Suppressor macrophage treated with lipopolysaccharide for 4 hours (primary cell): ENCODE results near the gene ARHGAP33.
"Not testable (repeated sequence)": the region's sequence is repeated elsewhere in the genome, so short reads cannot be mapped to it uniquely, and the experiment has no call there.

ENCODE experiments used
- DNase-seq: peaks from one replicate; pipeline ENCODE4 v3.0.0-alpha.2; 2020

The ARHGAP33 gene

DNA sequence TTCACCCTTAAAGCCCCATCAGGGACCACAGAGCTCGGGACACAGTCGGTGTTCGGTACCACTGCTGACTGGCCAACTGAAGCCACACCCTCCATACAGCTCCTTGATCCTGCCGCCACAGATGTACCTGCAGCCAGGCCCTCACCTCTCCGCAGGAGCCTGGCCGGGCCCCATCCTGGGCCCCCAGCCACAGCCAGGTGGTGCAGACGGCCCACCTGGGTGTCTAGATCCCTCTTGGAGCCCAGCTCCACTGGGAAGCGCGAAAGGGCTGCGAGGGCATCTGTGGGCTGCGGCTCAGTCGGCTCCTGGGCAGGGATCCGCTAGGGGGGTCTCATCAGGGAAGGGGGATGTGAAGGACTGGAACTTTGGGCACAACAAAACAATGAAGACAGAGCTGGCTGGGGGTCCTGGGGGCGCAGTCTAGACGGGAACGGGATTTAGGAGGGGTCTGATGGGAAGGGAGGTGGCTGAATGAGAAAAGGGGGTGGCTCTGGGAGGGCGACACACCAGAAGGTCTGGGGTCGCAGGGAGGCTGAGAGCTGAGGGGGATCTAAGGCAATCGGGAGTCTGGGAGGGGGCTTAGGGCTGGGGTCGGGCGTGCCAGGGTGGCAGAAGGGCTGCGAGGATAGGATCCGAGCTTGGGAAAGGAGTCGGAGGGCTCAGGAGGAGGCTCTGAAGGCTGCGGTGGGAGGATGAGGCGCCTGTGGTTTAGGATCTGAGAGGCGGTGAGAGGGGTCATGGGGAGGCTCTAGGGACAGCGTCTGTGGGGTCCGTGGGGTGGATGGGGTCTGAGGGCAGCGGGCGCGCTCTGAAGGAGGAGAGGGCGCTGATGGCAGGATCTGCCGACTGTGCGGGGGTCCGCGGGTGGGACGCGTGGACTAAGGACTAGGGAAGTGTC lies 21.5 kb downstream of the ARHGAP33 start:
- DNase-seq = no peak

DNA sequence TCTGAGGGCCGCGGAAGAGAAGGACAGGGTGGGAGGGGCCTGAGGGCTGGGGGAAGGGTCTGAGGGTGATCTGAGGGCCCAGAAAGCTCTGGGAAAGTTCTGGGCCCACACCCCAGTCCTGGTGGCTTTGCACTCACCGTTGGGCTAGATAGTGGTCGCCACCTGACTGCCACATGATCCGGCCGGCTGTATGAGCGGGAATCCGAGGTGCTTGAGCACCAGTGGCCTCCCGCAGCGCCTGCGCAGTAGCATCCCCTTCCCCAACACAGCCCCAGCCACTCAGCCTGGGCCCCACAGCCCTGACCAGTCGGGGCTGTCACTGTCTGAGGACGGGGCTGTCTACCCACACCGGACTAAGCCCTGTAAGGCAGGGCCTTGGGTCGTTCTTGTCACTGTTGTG lies 22.3 kb downstream of the ARHGAP33 start:
- DNase-seq = peak; percentile 9

- DNase-seq = no peak
These were observed 26.5 kb downstream of the ARHGAP33 start for GRCh38 chr19:35801828-35802227.

GRCh38 chr19:35805526-35806102 lies 30.2 kb downstream of the ARHGAP33 start:
- no peak for DNase-seq

- DNase-seq = no peak
These were observed 31.2 kb downstream of the ARHGAP33 start for GRCh38 chr19:35806597-35806996.

DNA sequence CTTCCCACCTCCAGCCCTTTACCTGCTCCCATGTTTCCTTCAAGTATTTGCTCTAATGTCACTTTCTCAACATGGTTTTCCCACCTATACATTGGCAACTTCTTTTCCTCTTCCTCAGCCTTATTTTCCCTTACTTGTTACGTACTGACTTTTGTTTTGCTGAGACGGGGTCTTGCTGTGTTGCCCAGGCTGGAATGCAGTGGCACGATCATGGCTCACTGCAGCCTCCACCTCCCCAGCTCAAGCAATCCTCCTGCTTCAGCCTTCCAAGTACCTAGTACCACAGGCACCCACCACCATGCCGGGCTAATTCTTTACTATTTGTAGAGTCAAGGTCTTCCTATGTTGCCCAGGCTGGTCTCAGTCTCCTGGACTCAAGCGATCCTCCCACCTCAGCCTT lies 32.3 kb downstream of the ARHGAP33 start:
- DNase-seq = no peak

DNA sequence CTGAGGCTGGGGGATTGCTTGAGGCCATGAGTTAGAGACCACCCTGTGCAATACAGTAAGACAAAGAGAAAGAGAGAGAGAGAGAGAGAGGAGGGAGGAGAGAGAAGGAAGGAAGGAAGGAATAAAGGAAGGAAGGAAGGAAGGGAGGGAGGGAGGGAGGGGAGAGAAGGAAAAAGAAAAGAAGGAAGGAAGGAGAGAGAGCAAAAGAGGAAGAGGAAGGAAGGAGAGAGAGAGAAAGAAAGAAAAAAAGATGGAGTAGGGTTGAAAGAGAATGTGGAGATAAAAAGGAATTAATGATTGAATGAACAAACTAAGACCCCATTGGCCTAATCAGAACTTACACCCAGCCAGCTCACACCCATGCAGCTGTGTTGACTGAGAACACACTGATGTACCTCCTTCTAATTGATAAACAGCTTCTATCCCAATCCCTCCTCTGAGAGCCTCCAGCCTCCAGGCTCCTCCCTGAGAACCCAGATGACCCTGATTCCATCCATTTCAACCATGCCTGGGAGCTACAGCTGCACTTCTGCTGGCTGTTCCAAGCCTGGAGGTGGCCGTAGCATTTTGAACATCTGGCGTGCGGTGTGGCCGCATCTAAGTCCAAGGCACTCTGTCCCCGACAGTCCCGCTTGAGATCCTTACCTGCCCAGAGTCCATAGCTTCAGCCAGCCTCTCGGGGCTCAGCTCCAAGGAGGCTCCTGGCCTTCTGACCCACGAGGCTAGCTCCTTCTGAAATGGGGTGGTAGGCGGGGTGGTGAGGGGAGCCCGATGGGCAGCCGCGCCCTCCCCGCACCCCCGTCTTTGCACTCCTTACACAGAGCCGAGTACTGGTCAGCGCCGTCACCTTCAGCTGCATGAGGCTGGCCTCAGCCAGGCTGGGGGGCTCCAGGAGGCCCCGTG lies 36.2 kb downstream of the ARHGAP33 start:
- DNase-seq = no peak

DNA sequence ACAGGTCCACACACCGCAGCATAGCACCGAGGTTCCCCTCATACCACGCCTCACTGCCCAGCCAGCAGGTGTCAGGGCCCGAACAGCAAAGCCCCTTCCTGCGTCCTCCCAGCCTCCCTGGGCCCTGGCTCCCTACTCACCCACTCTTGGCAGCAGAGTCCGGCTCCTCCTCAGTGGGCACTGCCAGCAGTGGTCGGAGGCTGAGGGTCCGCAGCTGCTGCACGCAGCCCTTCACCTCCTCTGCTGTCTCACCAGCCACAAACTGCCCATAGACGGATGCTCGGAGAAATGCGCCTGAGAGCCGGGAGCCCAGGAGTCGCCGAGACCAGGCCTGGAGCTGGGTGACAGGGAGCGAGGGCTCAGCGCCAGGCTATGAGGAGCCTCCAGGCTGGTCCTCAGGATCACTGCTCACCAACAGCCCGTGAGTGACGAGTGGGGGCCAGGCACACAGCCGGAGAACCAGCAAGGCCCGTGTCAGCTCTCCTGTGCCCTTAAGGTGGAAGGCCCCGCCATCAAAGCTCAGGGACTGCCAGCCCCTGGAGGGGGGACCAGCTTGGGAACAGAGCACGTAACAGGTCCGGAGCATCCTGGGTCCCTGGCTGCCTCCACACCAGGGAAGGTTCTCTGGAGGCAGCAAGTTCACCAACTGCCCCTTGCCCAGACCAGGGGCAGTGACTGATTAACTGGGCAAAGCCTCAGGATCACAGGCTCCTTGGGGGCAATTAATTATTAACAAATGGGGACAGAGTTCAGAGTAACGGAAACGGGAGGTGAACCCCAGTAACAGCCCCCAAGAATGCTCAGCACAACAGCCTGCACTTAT lies 37.1 kb downstream of the ARHGAP33 start, which contains the start of gene PRODH2:
TSS of gene PRODH2 (minus strand) at position 626 of the 823 bp plus-strand sequence. CDS start at position 586, 40 bp downstream.
- DNase-seq = no peak

- DNase-seq = no peak
These were observed 37.9 kb downstream of the ARHGAP33 start for GRCh38 chr19:35813043-35813890.

DNA sequence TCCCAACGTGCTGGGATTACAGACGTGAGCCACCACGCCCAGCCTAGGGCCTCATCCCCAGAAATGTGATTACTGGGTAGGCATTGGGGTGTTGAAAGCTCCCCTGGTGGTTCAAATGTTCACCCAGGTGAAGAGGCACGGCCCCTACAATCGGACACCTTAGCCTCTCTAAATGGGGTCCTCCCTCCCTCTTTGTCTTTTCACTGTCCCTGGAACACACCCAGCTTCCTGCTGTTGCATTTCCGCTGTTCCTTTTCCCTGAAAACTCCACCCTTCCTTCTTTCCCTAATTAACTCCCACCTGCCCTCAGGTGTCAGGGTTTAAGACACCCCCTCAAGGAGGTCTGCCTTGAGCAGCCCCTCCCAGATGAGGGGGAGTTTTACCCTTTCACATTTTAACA lies 40.9 kb downstream of the ARHGAP33 start:
- no peak for DNase-seq

- no peak for DNase-seq
These were observed 41.5 kb downstream of the ARHGAP33 start for GRCh38 chr19:35816846-35817245.

DNA sequence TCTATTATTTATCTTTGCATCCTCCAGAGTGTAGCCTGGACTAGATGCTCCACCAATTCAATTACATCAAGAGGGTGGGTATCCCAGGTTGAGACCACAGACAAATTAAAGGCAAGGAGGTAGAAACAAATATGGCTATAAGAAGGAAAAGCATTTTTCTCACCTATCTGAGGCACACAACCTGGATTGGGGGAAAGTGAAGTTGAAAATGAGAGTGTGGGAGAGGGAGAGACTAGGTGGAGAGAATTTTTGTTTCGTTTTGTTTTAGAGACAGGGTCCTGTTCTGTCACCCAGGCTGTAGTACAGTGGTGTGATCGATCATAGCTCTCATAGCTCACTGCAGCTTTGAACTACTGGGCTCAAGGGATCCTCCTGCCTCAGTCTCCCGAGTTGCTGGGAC lies 43.1 kb downstream of the ARHGAP33 start:
- no peak for DNase-seq

DNA sequence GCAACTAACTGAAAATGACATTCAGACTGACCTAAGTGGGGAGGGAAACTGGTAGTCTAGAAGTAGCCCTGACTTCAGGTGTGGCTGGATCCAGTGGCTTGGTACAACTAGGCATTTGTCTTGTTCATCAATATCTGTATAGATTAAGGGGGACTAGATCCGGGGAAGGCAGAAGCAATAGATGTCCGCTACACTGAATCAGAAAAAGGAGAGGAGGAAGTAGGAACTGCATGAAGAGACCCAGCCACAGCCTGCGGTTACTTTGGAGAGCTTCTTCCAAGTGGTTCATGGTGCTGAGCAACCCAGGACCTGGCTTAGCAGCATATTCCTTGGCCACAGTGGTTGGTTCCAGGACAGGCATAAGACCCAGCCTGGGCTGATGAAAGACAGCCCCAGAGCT lies 47.2 kb downstream of the ARHGAP33 start:
- no peak for DNase-seq

DNA sequence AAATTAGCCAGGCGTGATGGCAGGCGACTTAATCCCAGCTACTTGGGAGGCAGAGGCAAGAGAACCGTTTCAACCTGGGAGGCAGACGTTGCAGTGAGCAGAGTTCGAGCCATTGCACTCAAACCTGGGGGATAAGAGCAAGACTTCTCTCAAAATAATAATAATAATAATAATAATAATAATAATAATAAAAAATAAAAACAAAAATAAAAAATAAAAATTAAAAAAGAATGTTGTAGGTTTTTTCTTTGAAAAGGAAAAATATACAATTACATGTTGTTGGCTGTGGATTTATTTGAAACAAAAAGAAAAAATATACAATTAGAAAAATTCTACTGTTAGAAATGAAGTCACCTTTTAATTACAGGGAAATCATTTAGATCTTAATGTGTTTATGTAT lies 48.8 kb downstream of the ARHGAP33 start:
- no peak for DNase-seq

DNA sequence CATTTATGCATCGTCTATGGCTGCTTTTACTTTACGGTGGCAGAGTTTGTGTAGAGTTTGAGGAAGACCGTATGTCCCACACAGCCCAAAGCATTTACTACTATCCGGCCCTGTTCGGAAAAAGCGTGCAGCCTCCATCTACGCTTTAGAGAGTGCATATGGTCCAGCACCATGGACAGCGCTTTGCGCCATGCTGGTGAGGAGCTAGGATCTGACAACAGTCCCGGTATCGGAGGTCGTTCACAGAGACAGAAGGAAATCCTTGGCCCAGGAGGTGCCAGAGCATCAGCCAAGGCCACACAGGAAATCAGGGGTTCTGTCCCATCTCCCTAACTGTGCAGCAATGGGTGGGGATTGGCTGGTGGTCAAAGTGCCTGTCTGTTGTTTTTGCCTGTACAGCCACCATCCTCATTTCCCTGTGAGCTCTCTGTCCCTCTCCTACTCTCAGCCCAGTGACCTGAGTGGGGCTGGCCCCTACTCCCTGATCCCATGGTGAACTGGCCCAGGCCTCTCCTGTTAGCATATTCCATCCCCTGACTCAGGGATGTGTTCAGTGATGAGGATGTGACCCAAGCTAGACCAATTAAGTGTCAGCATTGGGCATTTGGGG lies 53.4 kb downstream of the ARHGAP33 start:
- DNase-seq = peak; percentile 53

- DNase-seq = no peak
These were observed 55.6 kb downstream of the ARHGAP33 start for GRCh38 chr19:35830986-35831385.

GRCh38 chr19:35832054-35832453 lies 56.7 kb downstream of the ARHGAP33 start:
- no peak for DNase-seq

DNA sequence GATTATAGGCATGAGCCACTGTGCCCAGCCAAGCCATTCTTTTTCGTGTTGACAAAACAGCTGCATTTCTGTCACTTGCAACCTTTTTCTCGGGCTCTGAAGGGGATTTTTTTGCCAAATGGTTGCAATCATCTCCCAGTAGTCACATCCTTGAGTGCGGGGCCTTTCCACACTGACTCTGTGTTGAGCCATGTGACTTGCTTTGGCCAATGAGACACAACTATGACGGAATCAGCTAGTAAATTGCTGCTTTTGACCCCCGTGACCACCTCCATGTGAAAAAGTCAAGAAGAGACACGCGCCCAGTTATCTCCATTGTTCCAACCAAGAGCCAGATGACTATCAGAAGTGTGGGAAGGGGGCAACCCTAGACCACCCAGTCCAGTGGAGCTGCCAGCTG lies 58.6 kb downstream of the ARHGAP33 start:
- no peak for DNase-seq

- not testable (repeated sequence) for DNase-seq
These were observed 60.7 kb downstream of the ARHGAP33 start for GRCh38 chr19:35836096-35836495.
